A549 (cell line): ENCODE data around the gene CGB2.

Experiments used
- RARB ChIP-seq: fragments of 250-450 bp; sonication (Bioruptor Pico); IDR thresholded peaks from 2 replicates; pipeline ENCODE4 v1.8.0; 2021; ENCODE audit warnings: mild to moderate bottlenecking, moderate library complexity
- TF ChIP-seq, protein P1 (sequence below): fragments of 250-450 bp; sonication (Bioruptor Pico); IDR thresholded peaks from 2 replicates; pipeline ENCODE4 v1.5.0; 2021; ENCODE audit warnings: mild to moderate bottlenecking, moderate library complexity, borderline replicate concordance

DNA sequence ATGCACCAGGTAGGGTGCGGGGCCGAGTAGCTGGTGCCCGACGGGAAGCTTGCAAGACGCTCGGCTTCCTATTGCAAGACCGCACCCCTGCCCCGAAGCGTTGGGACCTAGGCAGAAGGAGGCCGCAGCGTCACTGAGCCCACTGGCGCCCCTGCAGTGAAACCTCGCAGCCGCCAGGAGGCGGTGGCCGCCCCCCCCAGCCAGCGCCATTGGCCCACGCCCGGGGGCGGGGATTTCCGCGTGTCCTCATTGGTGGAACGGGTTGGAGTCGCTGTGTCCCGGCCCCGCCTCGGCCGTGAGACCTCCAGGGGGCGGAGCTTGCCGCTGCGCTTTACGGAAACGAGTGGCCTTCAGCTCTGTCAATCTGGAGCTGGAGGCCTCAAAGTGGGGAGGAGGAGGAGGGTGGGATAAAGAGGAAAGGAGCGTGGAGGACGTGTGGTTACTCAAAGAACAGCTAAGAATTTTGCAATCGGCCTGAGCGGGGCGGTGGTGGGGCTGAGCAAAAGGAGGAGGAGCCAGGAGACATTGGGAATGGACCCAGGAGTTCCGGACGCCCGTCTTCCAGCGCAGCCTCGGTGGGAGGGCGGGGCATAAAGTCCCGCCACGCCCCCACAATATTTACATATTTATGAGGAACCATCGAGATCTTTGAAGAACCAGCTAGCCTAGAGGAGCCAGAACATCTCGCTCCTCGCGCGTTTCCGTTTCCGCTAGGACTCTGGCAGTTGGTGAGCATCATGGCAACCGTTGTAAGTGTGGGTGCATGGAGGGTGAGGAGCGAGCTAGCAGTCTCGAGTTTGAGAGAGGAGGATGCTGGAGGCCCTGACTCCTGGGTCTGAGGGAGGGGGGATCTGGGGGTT, 38.3 kb upstream of the CGB2 start, which contains the start of the genes GYS1 and RUVBL2:
- no peak for TF ChIP-seq RARB
- TF ChIP-seq, protein P1, sequence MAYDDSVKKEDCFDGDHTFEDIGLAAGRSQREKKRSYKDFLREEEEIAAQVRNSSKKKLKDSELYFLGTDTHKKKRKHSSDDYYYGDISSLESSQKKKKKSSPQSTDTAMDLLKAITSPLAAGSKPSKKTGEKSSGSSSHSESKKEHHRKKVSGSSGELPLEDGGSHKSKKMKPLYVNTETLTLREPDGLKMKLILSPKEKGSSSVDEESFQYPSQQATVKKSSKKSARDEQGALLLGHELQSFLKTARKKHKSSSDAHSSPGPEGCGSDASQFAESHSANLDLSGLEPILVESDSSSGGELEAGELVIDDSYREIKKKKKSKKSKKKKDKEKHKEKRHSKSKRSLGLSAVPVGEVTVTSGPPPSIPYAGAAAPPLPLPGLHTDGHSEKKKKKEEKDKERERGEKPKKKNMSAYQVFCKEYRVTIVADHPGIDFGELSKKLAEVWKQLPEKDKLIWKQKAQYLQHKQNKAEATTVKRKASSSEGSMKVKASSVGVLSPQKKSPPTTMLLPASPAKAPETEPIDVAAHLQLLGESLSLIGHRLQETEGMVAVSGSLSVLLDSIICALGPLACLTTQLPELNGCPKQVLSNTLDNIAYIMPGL (CRISPR knock-in tag) = no peak
